ENCODE data around the gene CCNQ. TPM values are rescaled to one million over a fixed set of nuclear protein-coding genes. Genes with fewer than 3 reads are reported as not detected.

Gene CCNQ
- total and polyA plus RNA-seq, 10 of the 15 experiments (the other 5 are each of a cell fraction or from before 2014, with no cell fraction given): 0.45 to 36.2 (median 18.2) TPM

DNA sequence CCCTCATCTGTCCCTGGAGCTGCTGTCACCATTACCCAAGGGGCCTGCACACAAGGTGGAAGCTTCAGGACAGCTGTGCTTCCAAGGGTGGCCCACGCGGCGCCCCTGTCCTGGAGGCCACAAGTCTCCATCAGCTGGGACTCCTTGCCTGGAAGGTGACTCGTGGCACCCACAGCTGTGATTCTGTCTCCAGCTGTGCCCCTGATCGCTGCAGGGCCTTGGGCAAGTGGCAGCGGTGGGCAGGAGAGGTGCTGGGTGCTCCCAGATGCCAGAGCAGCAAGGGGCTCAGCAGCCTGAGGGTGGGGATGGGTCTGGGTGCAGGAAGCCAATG lies 39.1 kb upstream of the CCNQ start:
- no peaks in the 10 kb centered on the region for H3K36me3 ChIP-seq (ENCODE audit: control insufficient read depth in 2 of 2, insufficient read depth in 2 of 2, low read length in 1 of 2)
- no peaks in the 10 kb centered on the region for H3K79me2 ChIP-seq (ENCODE audit: control insufficient read depth, insufficient read depth, low read length)
- H3K9ac ChIP-seq (ENCODE audit: control insufficient read depth, insufficient read depth, low read length): no peak overlapping the region
- no peaks in the 10 kb centered on the region for H3K4me1 ChIP-seq (ENCODE audit: control insufficient read depth, insufficient read depth, low read length)
- no TSS peak for BruUV-seq (replicated peaks)
- TF ChIP-seq, protein P1, sequence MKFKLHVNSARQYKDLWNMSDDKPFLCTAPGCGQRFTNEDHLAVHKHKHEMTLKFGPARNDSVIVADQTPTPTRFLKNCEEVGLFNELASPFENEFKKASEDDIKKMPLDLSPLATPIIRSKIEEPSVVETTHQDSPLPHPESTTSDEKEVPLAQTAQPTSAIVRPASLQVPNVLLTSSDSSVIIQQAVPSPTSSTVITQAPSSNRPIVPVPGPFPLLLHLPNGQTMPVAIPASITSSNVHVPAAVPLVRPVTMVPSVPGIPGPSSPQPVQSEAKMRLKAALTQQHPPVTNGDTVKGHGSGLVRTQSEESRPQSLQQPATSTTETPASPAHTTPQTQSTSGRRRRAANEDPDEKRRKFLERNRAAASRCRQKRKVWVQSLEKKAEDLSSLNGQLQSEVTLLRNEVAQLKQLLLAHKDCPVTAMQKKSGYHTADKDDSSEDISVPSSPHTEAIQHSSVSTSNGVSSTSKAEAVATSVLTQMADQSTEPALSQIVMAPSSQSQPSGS (IDR thresholded peaks at IDR 0.05; ENCODE audit: low read length): no peak
- no peak for TF ChIP-seq ZNF384 (IDR thresholded peaks at IDR 0.05; ENCODE audit: borderline replicate concordance, low read depth, low read length)
- no peak for TF ChIP-seq ZSCAN29 (IDR thresholded peaks at IDR 0.05)
- TF ChIP-seq, protein P2, sequence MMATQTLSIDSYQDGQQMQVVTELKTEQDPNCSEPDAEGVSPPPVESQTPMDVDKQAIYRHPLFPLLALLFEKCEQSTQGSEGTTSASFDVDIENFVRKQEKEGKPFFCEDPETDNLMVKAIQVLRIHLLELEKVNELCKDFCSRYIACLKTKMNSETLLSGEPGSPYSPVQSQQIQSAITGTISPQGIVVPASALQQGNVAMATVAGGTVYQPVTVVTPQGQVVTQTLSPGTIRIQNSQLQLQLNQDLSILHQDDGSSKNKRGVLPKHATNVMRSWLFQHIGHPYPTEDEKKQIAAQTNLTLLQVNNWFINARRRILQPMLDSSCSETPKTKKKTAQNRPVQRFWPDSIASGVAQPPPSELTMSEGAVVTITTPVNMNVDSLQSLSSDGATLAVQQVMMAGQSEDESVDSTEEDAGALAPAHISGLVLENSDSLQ (IDR thresholded peaks at IDR 0.05): no peak
- no peak for TF ChIP-seq ATF3 (IDR thresholded peaks at IDR 0.05; ENCODE audit: borderline replicate concordance, extremely low read depth, low read depth, low read length)
- TF ChIP-seq NRF1 (conservative IDR thresholded peaks at IDR 0.05; ENCODE audit: low read depth, low read length): no peak
- H4K20me1 ChIP-seq (ENCODE audit: control insufficient read depth, insufficient read depth): no peaks in the 10 kb centered on the region
- no peaks in the 10 kb centered on the region; the same call in 2 of the 3 replicates for H3K9me3 ChIP-seq (replicated peaks; ENCODE audit: control insufficient read depth, insufficient read depth, low read length)
- H3K4me2 ChIP-seq (ENCODE audit: control insufficient read depth, insufficient read depth): no peak overlapping the region
- ATAC-seq (no peak), FAIRE-seq (no peak), DNase-seq (ENCODE audit: low read depth, low spot score) (no peak)
- ChIA-PET SMC1A (ENCODE audit: uncharacterized antibody, unreplicated experiment) (no interaction called here), POLR2A (no interaction called here), RAD21 (ENCODE audit: unreplicated experiment) (no interaction called here), CTCF (interaction anchor here (2.2 kb wide), 1 partner anchor 30 kb away, joined by 6 read pairs; no protein-coding TSS in a partner anchor)
- WGBS (ENCODE audit: insufficient coverage, insufficient replicate concordance, low lambda C conversion rate, missing lambda C conversion rate): 46% methylated on average over 6 of the region's 6 CpGs
- no peak overlapping the region for H3K27ac ChIP-seq (ENCODE audit: control insufficient read depth, insufficient read depth)
- H3K27me3 ChIP-seq (replicated peaks in 1 of 2; ENCODE audit: control insufficient read depth in 2 of 2, insufficient read depth in 2 of 2, low read length in 1 of 2): peaks cover 1 to 2% of the 10 kb centered on the region in 2 experiments; a peak in 2 of 4 replicates
- intact Hi-C loops (cut with micrococcal nuclease; ENCODE audit: unreplicated experiment): no loop called here
- no peak overlapping the region for H3K4me3 ChIP-seq
- in situ Hi-C loops (cut with MboI): no loop called here
- H2AFZ ChIP-seq (ENCODE audit: control insufficient read depth, low read depth, low read length): no peak overlapping the region

Data from GM12878 (cell line).